Ovary (tissue), 9 donors: ENCODE data around the gene WDR53. TPM values are rescaled to one million over a fixed set of nuclear protein-coding genes. Genes with fewer than 3 reads are reported as not detected.
"Not testable (repeated sequence)": the region's sequence is repeated elsewhere in the genome, so short reads cannot be mapped to it uniquely, and the experiment has no call there.

Experiments
- DNase-seq, 5 donors: peaks; one replicate each; pipeline ENCODE4 v3.0.0-alpha.2; 2019 to 2020
- H3K27ac ChIP-seq, 2 donors: fragments of 200-600 bp; one replicate each; pipeline versions ENCODE4 v1.5.1 to v1.8.0; 2019 to 2022
- H3K27me3 ChIP-seq: fragments of 200-600 bp; one replicate; pipeline ENCODE4 v1.8.0; 2022
- H3K36me3 ChIP-seq: fragments of 200-600 bp; sonication (generic); one replicate; pipeline ENCODE4 v1.5.1; 2019
- H3K4me1 ChIP-seq: one replicate; pipeline ENCODE4 v1.8.1; 2013; ENCODE audit warnings: mild to moderate bottlenecking, moderate library complexity; ENCODE audit not compliant: insufficient read depth
- H3K4me3 ChIP-seq: fragments of 200-600 bp; sonication (generic); one replicate; pipeline ENCODE4 v1.5.1; 2017
- H3K9me3 ChIP-seq, 2 donors: fragments of 200-600 bp in 1 of 2; sonication (generic) in 1 of 2; one replicate each; pipeline versions ENCODE4 v1.5.1 to v1.8.1; 2013 to 2019; ENCODE audit warnings: mild to moderate bottlenecking in 1 of 2, moderate library complexity in 1 of 2
- CTCF ChIP-seq, 3 donors: fragments of 450-650 bp in 2 of 3; fragments of 200-600 bp in 1 of 3; IDR thresholded peaks; one replicate each; pipeline versions ENCODE4 v1.5.1 to v1.8.0; 2016 to 2022; ENCODE audit warnings: antibody characterized with exemption in 3 of 3, mild to moderate bottlenecking in 1 of 3
- EP300 ChIP-seq: sonication (generic); formaldehyde crosslinking; IDR thresholded peaks from one replicate; pipeline ENCODE4 v1.6.1; 2017; ENCODE audit warnings: antibody characterized with exemption
- POLR2A ChIP-seq: fragments of 450-650 bp; IDR thresholded peaks from one replicate; pipeline ENCODE4 v1.6.1; 2017; ENCODE audit warnings: antibody characterized with exemption, mild to moderate bottlenecking, moderate library complexity
- WGBS, 3 donors: extraction: QIAGEN DNeasy Blood & Tissue Kit in 1 of 3; methylation state at CpG; one replicate each; pipeline versions ENCODE4 v1.1.5 to v1.1.7; 2013 to 2017; 5-methylcytosine and 5-hydroxymethylcytosine counted together
- intact Hi-C, 4 donors: fragments of 100-400 bp; cut with DNase I; formaldehyde crosslinking; loops; one replicate each; pipeline versions ENCODE4 v1.11.0 to v1.15.1; 2022 to 2023
- polyA plus RNA-seq, 2 donors: library from polyadenylated mRNA; stranded (reverse); fragments of 200-250 nt in 1 of 2; fragments of 350-450 nt in 1 of 2; fragmentation: Illumina TruSeq in 1 of 2; extraction: RNeasy Lipid Tissue Mini Kit (QIAGEN cat#74804) in 1 of 2; gene quantifications; one replicate each; pipeline ENCODE4 v1.2.3, GENCODE V29; 2013 to 2014
- total RNA-seq, 7 donors: library from RNA; depleted of rRNA in 2 of 7; stranded (reverse); fragments of >200 nt in 2 of 7; fragmentation: NEBNext Ultra II Directional in 3 of 7; extraction: Animal tissue kit (Norgen Biotek cat#: 25700) in 3 of 7; gene quantifications; one replicate each; pipeline versions ENCODE4 v1.1.0 to v1.2.4, GENCODE V29; 2016 to 2023
- donor health status: DM: no; HTN: no; CAD: no; lungs with moderate emphysema.
- donor health status: DM: no; HTN: no; CAD: no.
- donor health status: Bipolar disorder and iron deficiency.
- donor health status: DM: yes; HTN: yes; CAD: no.
- donor health status: DM: no; HTN: no; CAD: no.
- donor health status: DM: yes; HTN: yes; CAD: no.

The WDR53 gene
- total and polyA plus RNA-seq, 9 donors, result 3.0 to 14.1 (median 11.6) TPM

- no peaks in the 10 kb centered on the region for H3K4me1 ChIP-seq
- no peaks in the 10 kb centered on the region for H3K9me3 ChIP-seq
- H3K4me3 ChIP-seq, result no peak overlapping the region
- TF ChIP-seq CTCF (IDR thresholded peaks at IDR 0.05), result no peak
- TF ChIP-seq EP300, result no peak
- TF ChIP-seq POLR2A, result no peak
- 49 to 55% (median 52%) methylated on average over 7 of the region's 7 CpGs for WGBS, 3 donors
- H3K36me3 ChIP-seq, result no peaks in the 10 kb centered on the region
- no peak for DNase-seq
- H3K27me3 ChIP-seq, result no peaks in the 10 kb centered on the region
- intact Hi-C loops, result loop anchor here in 1 of 4 donors (10.0 kb wide), 1 partner anchor 81 kb away; no protein-coding TSS in a partner anchor
- H3K27ac ChIP-seq, result no peak overlapping the region
Observed at GRCh38 chr3:196603683-196604082, 35.3 kb upstream of the WDR53 start.

- intact Hi-C loops, result loop anchor here in 1 of 4 donors (10.0 kb wide), 1 partner anchor 82 kb away; no protein-coding TSS in a partner anchor
- Histone ChIP-seq H3K27me3 (no peaks in the 10 kb centered on the region), H3K9me3 (no peaks in the 10 kb centered on the region), H3K36me3 (no peaks in the 10 kb centered on the region), H3K4me3 (no peak overlapping the region), H3K4me1 (no peaks in the 10 kb centered on the region), H3K27ac (no peak overlapping the region)
- DNase-seq, result no peak
- TF ChIP-seq CTCF (IDR thresholded peaks at IDR 0.05) (no peak), POLR2A (no peak), EP300 (no peak)
- WGBS, 3 donors, result 86 to 96% (median 94%) methylated on average over 6 of the region's 6 CpGs
Observed at GRCh38 chr3:196602673-196603072, 34.3 kb upstream of the WDR53 start.

GRCh38 chr3:196600359-196600758, 32.0 kb upstream of the WDR53 start:
- Histone ChIP-seq H3K27ac (no peak overlapping the region), H3K27me3 (no peaks in the 10 kb centered on the region), H3K36me3 (no peaks in the 10 kb centered on the region), H3K9me3 (no peaks in the 10 kb centered on the region), H3K4me3 (no peak overlapping the region), H3K4me1 (no peaks in the 10 kb centered on the region)
- intact Hi-C loops, result loop anchor here in 1 of 4 donors (10.0 kb wide), 1 partner anchor 84 kb away; no protein-coding TSS in a partner anchor
- DNase-seq, result no peak
- WGBS, 3 donors, result 85 to 91% (median 90%) methylated on average over 7 of the region's 7 CpGs
- TF ChIP-seq CTCF (IDR thresholded peaks at IDR 0.05) (no peak), POLR2A (no peak)

- Histone ChIP-seq H3K4me3 (no peak overlapping the region), H3K4me1 (no peaks in the 10 kb centered on the region), H3K27me3 (no peaks in the 10 kb centered on the region), H3K9me3 (no peaks in the 10 kb centered on the region), H3K27ac (no peak overlapping the region), H3K36me3 (no peaks in the 10 kb centered on the region)
- TF ChIP-seq CTCF (IDR thresholded peaks at IDR 0.05) (no peak), POLR2A (no peak)
- no peak for DNase-seq
- intact Hi-C loops, result loop anchor here in 1 of 4 donors (5.0 to 10.0 kb wide), 2 partner anchors 85 to 1737 kb away; no protein-coding TSS in a partner anchor
- WGBS, 3 donors, result 45 to 58% (median 58%) methylated on average over 5 of the region's 5 CpGs
Observed at GRCh38 chr3:196599734-196600128, 31.4 kb upstream of the WDR53 start.

GRCh38 chr3:196597971-196598733, 29.8 kb upstream of the WDR53 start:
- H3K4me1 ChIP-seq, H3K27ac ChIP-seq, DNase-seq, H3K9me3 ChIP-seq, H3K36me3 ChIP-seq, H3K27me3 ChIP-seq, H3K4me3 ChIP-seq: not testable (repeated sequence)
- intact Hi-C loops, result loop anchor here in 1 of 4 donors (5.0 kb wide), 1 partner anchor 1736 kb away; no protein-coding TSS in a partner anchor
- WGBS, 3 donors, result 69 to 77% (median 76%) methylated on average over 25 of the region's 25 CpGs
